SK-N-SH (cell line): Measurements from ENCODE around the gene RNGTT. TPM values are rescaled to one million over a fixed set of nuclear protein-coding genes. Genes with fewer than 3 reads are reported as not detected.

Experiments used
- CTCF ChIA-PET: fragments of 300-600, 350-600 bp; formaldehyde crosslinking; extraction: SDS; loops from one replicate; lab custom pipeline; 2021; lab: Yijun Ruan, JAX
- POLR2A ChIA-PET: fragments of 350-600 bp; sonication (Branson Sonifier 250); formaldehyde crosslinking; extraction: SDS; loops from one replicate; lab custom pipeline; 2020; ENCODE audit warnings: antibody characterized with exemption, inconsistent platforms; lab: Yijun Ruan, JAX
- DNase-seq: peaks from one replicate; pipeline ENCODE4 v3.0.0; 2012
- H2AFZ ChIP-seq: fragments of 200-600 bp; sonication (generic); 2 replicates; pipeline ENCODE4 v1.8.1; 2016; ENCODE audit warnings: antibody characterized with exemption, mild to moderate bottlenecking, low read depth
- H3F3A ChIP-seq: fragments of 200-600 bp; sonication (generic); replicated peaks from 2 replicates; pipeline ENCODE3; 2016; ENCODE audit warnings: antibody characterized with exemption, mild to moderate bottlenecking; ENCODE audit not compliant: insufficient read depth
- H3K27ac ChIP-seq, 2 experiments: fragments of 200-500 bp in 1 of 2; fragments of 200-600 bp in 1 of 2; sonication (Bioruptor generic) in 1 of 2; sonication (generic), shearing (Covaris generic) in 1 of 2; 2 replicates each; pipeline versions ENCODE4 v1.5.1 to v1.6.1; 2014 to 2016; ENCODE audit warnings: low read depth in 2 of 2, inconsistent platforms in 1 of 2, low read length in 1 of 2, mild to moderate bottlenecking in 1 of 2, mixed read lengths in 1 of 2
- H3K27me3 ChIP-seq: fragments of 200-600 bp; sonication (generic), shearing (Covaris generic); 2 replicates; pipeline ENCODE4 v1.6.1; 2016; ENCODE audit warnings: mixed run types; ENCODE audit not compliant: insufficient read depth
- H3K36me3 ChIP-seq, 2 experiments: fragments of 200-500 bp in 1 of 2; fragments of 200-600 bp in 1 of 2; sonication (Bioruptor generic) in 1 of 2; sonication (generic) in 1 of 2; replicated peaks in 1 of 2; 2 replicates each; pipeline versions ENCODE3 to v1.5.1; 2014 to 2016; ENCODE audit warnings: low read length in 1 of 2, mild to moderate bottlenecking in 1 of 2; ENCODE audit not compliant: insufficient read depth in 2 of 2, control insufficient read depth in 1 of 2
- H3K4me1 ChIP-seq, 2 experiments: fragments of 200-500 bp in 1 of 2; fragments of 200-600 bp in 1 of 2; sonication (Bioruptor generic) in 1 of 2; sonication (generic), shearing (Covaris generic) in 1 of 2; 2 replicates each; pipeline versions ENCODE4 v1.5.1 to v1.6.1; 2014 to 2016; ENCODE audit warnings: low read depth in 1 of 2, low read length in 1 of 2, mixed run types in 1 of 2; ENCODE audit not compliant: insufficient read depth in 2 of 2, control insufficient read depth in 1 of 2
- H3K4me2 ChIP-seq: fragments of 200-600 bp; sonication (generic), shearing (Covaris generic); 2 replicates; pipeline ENCODE4 v1.6.1; 2017; ENCODE audit warnings: mixed run types
- H3K4me3 ChIP-seq, 2 experiments: fragments of 200-500 bp in 1 of 2; fragments of 200-600 bp in 1 of 2; sonication (Bioruptor generic) in 1 of 2; sonication (generic), shearing (Covaris generic) in 1 of 2; 2 replicates each; pipeline versions ENCODE4 v1.5.1 to v1.8.1; 2014 to 2016; ENCODE audit warnings: low read depth in 2 of 2, inconsistent platforms in 1 of 2, low read length in 1 of 2, mild to moderate bottlenecking in 1 of 2, mixed read lengths in 1 of 2, moderate library complexity in 1 of 2
- H3K79me2 ChIP-seq: fragments of 200-600 bp; sonication (generic); 2 replicates; pipeline ENCODE4 v1.8.1; 2017; ENCODE audit warnings: mild to moderate bottlenecking; ENCODE audit not compliant: insufficient read depth
- H3K9ac ChIP-seq: fragments of 200-600 bp; sonication (generic); 2 replicates; pipeline ENCODE4 v1.6.1; 2017; ENCODE audit warnings: mixed run types
- H3K9me2 ChIP-seq: fragments of 200-600 bp; sonication (generic); 2 replicates; pipeline ENCODE4 v1.6.1; 2017; ENCODE audit warnings: mixed run types
- H3K9me3 ChIP-seq: fragments of 200-600 bp; sonication (generic); 2 replicates; pipeline ENCODE4 v1.6.1; 2017; ENCODE audit warnings: mixed run types, mild to moderate bottlenecking, moderate library complexity
- H4K20me1 ChIP-seq: fragments of 200-600 bp; sonication (generic); 2 replicates; pipeline ENCODE4 v1.6.1; 2017; ENCODE audit warnings: mild to moderate bottlenecking, mixed run types; ENCODE audit not compliant: insufficient read depth
- EP300 ChIP-seq, 2 experiments: IDR thresholded peaks; 2 replicates each; pipeline versions ENCODE4 v1.4.0 to v1.6.1; 2012; ENCODE audit warnings: borderline replicate concordance in 1 of 2, low read depth in 1 of 2, low read length in 1 of 2
- EZH2phosphoT487 ChIP-seq: fragments of 200-600 bp; sonication (generic); IDR thresholded peaks from 2 replicates; pipeline ENCODE4 v1.6.1; 2017; ENCODE audit warnings: low read depth, mixed run types, mild to moderate bottlenecking, antibody characterized with exemption, moderate library complexity, borderline replicate concordance
- FOSL2 ChIP-seq: IDR thresholded peaks from 2 replicates; pipeline ENCODE4 v1.4.0; 2012; ENCODE audit warnings: low read depth, mild to moderate bottlenecking, moderate library complexity, borderline replicate concordance
- FOXJ3 ChIP-seq: sonication (generic); formaldehyde crosslinking; IDR thresholded peaks from 2 replicates; pipeline ENCODE4 v1.5.1; 2020; ENCODE audit warnings: mild to moderate bottlenecking, missing genetic modification reagents
- GABPA ChIP-seq: IDR thresholded peaks from 2 replicates; pipeline ENCODE4 v1.4.0; 2012; ENCODE audit warnings: low read depth, mild to moderate bottlenecking
- IRF3 ChIP-seq: fragments of 150-350 bp; IDR thresholded peaks from 2 replicates; pipeline ENCODE4 v1.6.1; 2016; ENCODE audit warnings: mild to moderate bottlenecking, low read depth, low read length
- JUND ChIP-seq: IDR thresholded peaks from 2 replicates; pipeline ENCODE4 v1.4.0; 2012
- MEF2A ChIP-seq: IDR thresholded peaks from 2 replicates; pipeline ENCODE4 v1.4.0; 2012; ENCODE audit warnings: low read depth, borderline replicate concordance
- MXI1 ChIP-seq: IDR thresholded peaks from 2 replicates; pipeline ENCODE4 v1.6.1; 2012; ENCODE audit warnings: mild to moderate bottlenecking, low read depth, low read length, improper control_type of control experiment
- POLR2AphosphoS5 ChIP-seq: IDR thresholded peaks from 2 replicates; pipeline ENCODE4 v1.6.1; 2012; ENCODE audit warnings: low read depth, low read length
- RCOR1 ChIP-seq: fragments of 150-350 bp; IDR thresholded peaks from 2 replicates; pipeline ENCODE4 v1.6.1; 2017; ENCODE audit warnings: antibody characterized with exemption, low read length
- RFX5 ChIP-seq: IDR thresholded peaks from 2 replicates; pipeline ENCODE4 v1.6.1; 2012; ENCODE audit warnings: mild to moderate bottlenecking, improper control_type of control experiment, low read length
- RXRA ChIP-seq: IDR thresholded peaks from 2 replicates; pipeline ENCODE4 v1.4.0; 2012; ENCODE audit warnings: low read depth, mild to moderate bottlenecking, borderline replicate concordance
- SMC3 ChIP-seq: IDR thresholded peaks from 2 replicates; pipeline ENCODE4 v1.6.1; 2012; ENCODE audit warnings: low read depth, low read length, improper control_type of control experiment
- TCF12 ChIP-seq: IDR thresholded peaks from 2 replicates; pipeline ENCODE4 v1.4.0; 2012
- YY1 ChIP-seq: IDR thresholded peaks from 2 replicates; pipeline ENCODE4 v1.4.0; 2012; ENCODE audit warnings: low read depth, mild to moderate bottlenecking
- WGBS: methylation state at CpG from one replicate; pipeline ENCODE4 v1.1.6; 2017; ENCODE audit warnings: low lambda C conversion rate; 5-methylcytosine and 5-hydroxymethylcytosine counted together
- polyA plus RNA-seq, 3 experiments: library from polyadenylated mRNA; depleted of rRNA; stranded (reverse); fragments of >200 nt; gene quantifications; 2 replicates each; pipeline ENCODE4 v1.2.3, GENCODE V29; 2012
- TF ChIP-seq, protein P1 (sequence below): IDR thresholded peaks from 2 replicates; pipeline ENCODE4 v1.4.0; 2012; ENCODE audit warnings: low read depth, borderline replicate concordance

The RNGTT gene
- polyA plus RNA-seq, 1 of the 3 experiments (the other 2 are of a cell fraction): 3.3 TPM

DNA sequence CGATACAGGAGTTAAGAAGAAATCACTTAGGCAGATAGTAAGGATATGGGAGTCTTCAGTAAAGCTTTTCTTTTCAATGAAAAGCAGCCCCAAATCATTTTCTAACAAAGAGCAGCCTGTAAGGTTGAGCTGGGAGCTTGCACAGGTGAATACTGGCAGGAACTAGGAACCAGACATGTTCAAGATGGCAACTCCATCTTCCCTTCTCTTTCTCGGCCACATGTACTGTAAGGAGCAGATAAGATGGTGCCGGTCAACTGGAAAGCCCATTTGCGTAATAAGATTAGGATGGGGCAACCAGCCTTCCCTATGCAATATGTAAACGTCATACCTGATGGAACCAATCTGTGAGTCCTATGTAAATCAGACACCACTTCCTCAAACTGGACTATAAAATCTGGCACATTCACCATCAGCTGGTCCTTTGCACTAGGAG lies 46.2 kb upstream of the RNGTT start:
- CTCF ChIA-PET: interaction anchor here (1.5 kb wide), 1 partner anchor 27 kb away, joined by 8 read pairs; no protein-coding TSS in a partner anchor
- Histone ChIP-seq H3K9me3 (no peaks in the 10 kb centered on the region), H3K4me3 (no peak overlapping the region), H3K27me3 (no peaks in the 10 kb centered on the region), H3K9me2 (no peaks in the 10 kb centered on the region), H2AFZ (no peak overlapping the region), H3K79me2 (no peaks in the 10 kb centered on the region), H3K27ac (no peak overlapping the region), H4K20me1 (no peaks in the 10 kb centered on the region), H3K4me2 (no peak overlapping the region), H3F3A (no peaks in the 10 kb centered on the region), H3K36me3 (no peaks in the 10 kb centered on the region), H3K9ac (no peak overlapping the region), H3K4me1 (no peaks in the 10 kb centered on the region)
- POLR2A ChIA-PET: no interaction called here
- TF ChIP-seq FOXJ3 (no peak), SMC3 (no peak), YY1 (no peak), MXI1 (no peak)
- DNase-seq: no peak
- WGBS: 83% methylated on average over 4 of the region's 5 CpGs

GRCh38 chr6:89008815-89009374 lies 45.5 kb upstream of the RNGTT start:
- no peak for DNase-seq
- CTCF ChIA-PET: interaction anchor here (1.5 kb wide), 1 partner anchor 26 kb away, joined by 8 read pairs; no protein-coding TSS in a partner anchor
- no peak overlapping the region for H2AFZ ChIP-seq
- no peaks in the 10 kb centered on the region for H4K20me1 ChIP-seq
- TF ChIP-seq SMC3: no peak
- TF ChIP-seq RFX5: no peak
- no peak for TF ChIP-seq YY1
- no peak for TF ChIP-seq MEF2A
- no peaks in the 10 kb centered on the region for H3K9me3 ChIP-seq
- no peaks in the 10 kb centered on the region for H3K36me3 ChIP-seq
- H3K27me3 ChIP-seq: no peaks in the 10 kb centered on the region
- WGBS: 77% methylated on average over 5 of the region's 5 CpGs
- POLR2A ChIA-PET: no interaction called here
- no peaks in the 10 kb centered on the region for H3K9me2 ChIP-seq
- no peak overlapping the region for H3K4me3 ChIP-seq
- H3K4me1 ChIP-seq: no peaks in the 10 kb centered on the region
- H3F3A ChIP-seq: no peaks in the 10 kb centered on the region
- H3K4me2 ChIP-seq: no peak overlapping the region
- H3K79me2 ChIP-seq: no peaks in the 10 kb centered on the region
- no peak overlapping the region for H3K27ac ChIP-seq
- no peak overlapping the region for H3K9ac ChIP-seq

- H3K4me1 ChIP-seq: no peaks in the 10 kb centered on the region
- no peaks in the 10 kb centered on the region for H3K36me3 ChIP-seq
- no peaks in the 10 kb centered on the region for H3K9me2 ChIP-seq
- no peak overlapping the region for H3K9ac ChIP-seq
- H3K4me2 ChIP-seq: no peak overlapping the region
- no peak overlapping the region for H3K27ac ChIP-seq
- no peak for DNase-seq
- 95% methylated on average over 8 of the region's 8 CpGs for WGBS
- no peaks in the 10 kb centered on the region for H3F3A ChIP-seq
- H3K9me3 ChIP-seq: no peaks in the 10 kb centered on the region
- H3K27me3 ChIP-seq: no peaks in the 10 kb centered on the region
- no peaks in the 10 kb centered on the region for H3K79me2 ChIP-seq
- TF ChIP-seq EZH2phosphoT487 (no peak), SMC3 (no peak), RXRA (no peak), TCF12 (no peak), JUND (no peak), RCOR1 (no peak), IRF3 (no peak), GABPA (no peak), MXI1 (no peak), POLR2AphosphoS5 (no peak), FOSL2 (no peak), EP300 (IDR thresholded peaks at IDR 0.05; ENCODE audit: borderline replicate concordance in 1 of 2, low read depth in 1 of 2, low read length in 1 of 2) (no peak)
- TF ChIP-seq, protein P1, sequence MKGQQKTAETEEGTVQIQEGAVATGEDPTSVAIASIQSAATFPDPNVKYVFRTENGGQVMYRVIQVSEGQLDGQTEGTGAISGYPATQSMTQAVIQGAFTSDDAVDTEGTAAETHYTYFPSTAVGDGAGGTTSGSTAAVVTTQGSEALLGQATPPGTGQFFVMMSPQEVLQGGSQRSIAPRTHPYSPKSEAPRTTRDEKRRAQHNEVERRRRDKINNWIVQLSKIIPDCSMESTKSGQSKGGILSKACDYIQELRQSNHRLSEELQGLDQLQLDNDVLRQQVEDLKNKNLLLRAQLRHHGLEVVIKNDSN: no peak
- no peak overlapping the region for H3K4me3 ChIP-seq
- no peak overlapping the region for H2AFZ ChIP-seq
- ChIA-PET POLR2A (no interaction called here), CTCF (interaction anchor here (1.5 kb wide), 1 partner anchor 26 kb away, joined by 8 read pairs; no protein-coding TSS in a partner anchor)
- no peaks in the 10 kb centered on the region for H4K20me1 ChIP-seq
These were observed 44.8 kb upstream of the RNGTT start for GRCh38 chr6:89008001-89008814.
